HepG2 (cell line): ENCODE data around the gene RAMP3. TPM values are rescaled to one million over a fixed set of nuclear protein-coding genes. Genes with fewer than 3 reads are reported as not detected.

ENCODE experiments used
- BCL6 ChIP-seq: IDR thresholded peaks from 2 replicates; pipeline ENCODE4 v1.6.1; 2016; ENCODE audit warnings: missing genetic modification reagents, missing compliant biosample characterization
- GTF3A ChIP-seq: sonication (generic); formaldehyde crosslinking; conservative IDR thresholded peaks from 2 replicates; pipeline ENCODE4 v1.4.0; 2020; ENCODE audit warnings: mild to moderate bottlenecking, missing genetic modification reagents
- HDAC6 ChIP-seq: fragments of 200-600 bp; sonication (generic); IDR thresholded peaks from 2 replicates; pipeline ENCODE4 v1.7.0; 2017; ENCODE audit warnings: mild to moderate bottlenecking, antibody characterized with exemption, low read length, low read depth
- HINFP ChIP-seq: sonication (generic); formaldehyde crosslinking; IDR thresholded peaks from 2 replicates; pipeline ENCODE4 v1.4.0; 2020; ENCODE audit warnings: low read depth, mild to moderate bottlenecking, missing genetic modification reagents
- PRMT3 ChIP-seq: sonication (generic); formaldehyde crosslinking; IDR thresholded peaks from 2 replicates; pipeline ENCODE4 v1.8.1; 2022; ENCODE audit warnings: low read depth, mild to moderate bottlenecking, moderate library complexity, missing genetic modification reagents, borderline replicate concordance
- SALL1 ChIP-seq: sonication (generic); formaldehyde crosslinking; IDR thresholded peaks from 2 replicates; pipeline ENCODE4 v1.8.0; 2022; ENCODE audit warnings: mild to moderate bottlenecking, missing genetic modification reagents
- SMYD3 ChIP-seq: sonication (generic); formaldehyde crosslinking; IDR thresholded peaks from 2 replicates; pipeline ENCODE4 v1.8.1; 2023; ENCODE audit warnings: mild to moderate bottlenecking, missing genetic modification reagents
- TBX2 ChIP-seq: sonication (generic); formaldehyde crosslinking; IDR thresholded peaks from 2 replicates; pipeline ENCODE4 v1.5.0; 2020; ENCODE audit warnings: missing genetic modification reagents, mild to moderate bottlenecking, borderline replicate concordance
- ZMAT3 ChIP-seq: sonication (generic); formaldehyde crosslinking; conservative IDR thresholded peaks from 2 replicates; pipeline ENCODE4 v1.7.0; 2021; ENCODE audit warnings: missing genetic modification reagents
- ZNF343 ChIP-seq: sonication (generic); formaldehyde crosslinking; IDR thresholded peaks from 2 replicates; pipeline ENCODE4 v1.4.0; 2020; ENCODE audit warnings: mild to moderate bottlenecking, missing genetic modification reagents
- ZNF7 ChIP-seq: IDR thresholded peaks from 2 replicates; pipeline ENCODE4 v1.6.1; 2016; ENCODE audit warnings: missing biosample characterization, missing genetic modification reagents
- polyA plus RNA-seq, 8 experiments: library from polyadenylated mRNA; depleted of rRNA in 3 of 8; stranded (reverse) in 7 of 8; unstranded in 1 of 8; fragments of >200 nt; fragmentation: Illumina TruSeq in 4 of 8; extraction: Trizol in 4 of 8; gene quantifications; 2 replicates each; pipeline versions ENCODE4 v1.2.1 to v1.2.3, GENCODE V29; 2011 to 2016; ENCODE audit warnings: low read depth in 4 of 8, missing spikeins in 1 of 8, mixed read lengths in 1 of 8; ENCODE audit not compliant: insufficient read depth in 1 of 8
- total RNA-seq, 5 experiments: library from RNA; depleted of rRNA; stranded (reverse); fragments of >200 nt; fragmentation: Illumina TruSeq; extraction: Trizol; gene quantifications; 2 replicates each; pipeline ENCODE4 v1.2.3, GENCODE V29; 2016; ENCODE audit warnings: low read depth in 1 of 5
- TF ChIP-seq, protein P1 (sequence below): sonication (generic); formaldehyde crosslinking; IDR thresholded peaks from 2 replicates; pipeline ENCODE4 v1.8.0; 2022; ENCODE audit warnings: missing genetic modification reagents, low read depth, mild to moderate bottlenecking, borderline replicate concordance
- TF ChIP-seq, protein P2 (sequence below): sonication (generic); formaldehyde crosslinking; IDR thresholded peaks from 2 replicates; pipeline ENCODE4 v1.4.0; 2020; ENCODE audit warnings: mild to moderate bottlenecking, missing genetic modification reagents
- TF ChIP-seq, protein P3 (sequence below): sonication (generic); formaldehyde crosslinking; IDR thresholded peaks from 2 replicates; pipeline ENCODE4 v1.4.0; 2020; ENCODE audit warnings: missing genetic modification reagents
- TF ChIP-seq, protein P4 (sequence below): sonication (generic); formaldehyde crosslinking; conservative IDR thresholded peaks from 2 replicates; pipeline ENCODE4 v1.8.0; 2022; ENCODE audit warnings: low read depth, missing genetic modification reagents
- TF ChIP-seq, protein P5 (sequence below): sonication (generic); formaldehyde crosslinking; IDR thresholded peaks from 2 replicates; pipeline ENCODE4 v1.5.1; 2020; ENCODE audit warnings: mild to moderate bottlenecking, missing genetic modification reagents, moderate library complexity

Gene RAMP3
- total and polyA plus RNA-seq, 2 of the 13 experiments (the other 11 are each of a cell fraction or from before 2014, with no cell fraction given) = not detected

- TF ChIP-seq, protein P1, sequence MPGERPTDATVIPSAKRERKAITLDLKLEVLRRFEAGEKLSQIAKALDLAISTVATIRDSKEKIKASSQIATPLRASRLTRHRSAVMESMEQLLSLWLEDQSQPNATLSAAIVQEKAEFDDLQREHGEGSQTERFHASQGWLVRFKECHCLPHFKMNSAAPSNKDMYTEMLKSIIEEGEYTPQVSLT = no peak; the same call in 1 of the 2 replicates
- no peak for TF ChIP-seq ZNF343 (CRISPR knock-in tag)
- TF ChIP-seq, protein P2, sequence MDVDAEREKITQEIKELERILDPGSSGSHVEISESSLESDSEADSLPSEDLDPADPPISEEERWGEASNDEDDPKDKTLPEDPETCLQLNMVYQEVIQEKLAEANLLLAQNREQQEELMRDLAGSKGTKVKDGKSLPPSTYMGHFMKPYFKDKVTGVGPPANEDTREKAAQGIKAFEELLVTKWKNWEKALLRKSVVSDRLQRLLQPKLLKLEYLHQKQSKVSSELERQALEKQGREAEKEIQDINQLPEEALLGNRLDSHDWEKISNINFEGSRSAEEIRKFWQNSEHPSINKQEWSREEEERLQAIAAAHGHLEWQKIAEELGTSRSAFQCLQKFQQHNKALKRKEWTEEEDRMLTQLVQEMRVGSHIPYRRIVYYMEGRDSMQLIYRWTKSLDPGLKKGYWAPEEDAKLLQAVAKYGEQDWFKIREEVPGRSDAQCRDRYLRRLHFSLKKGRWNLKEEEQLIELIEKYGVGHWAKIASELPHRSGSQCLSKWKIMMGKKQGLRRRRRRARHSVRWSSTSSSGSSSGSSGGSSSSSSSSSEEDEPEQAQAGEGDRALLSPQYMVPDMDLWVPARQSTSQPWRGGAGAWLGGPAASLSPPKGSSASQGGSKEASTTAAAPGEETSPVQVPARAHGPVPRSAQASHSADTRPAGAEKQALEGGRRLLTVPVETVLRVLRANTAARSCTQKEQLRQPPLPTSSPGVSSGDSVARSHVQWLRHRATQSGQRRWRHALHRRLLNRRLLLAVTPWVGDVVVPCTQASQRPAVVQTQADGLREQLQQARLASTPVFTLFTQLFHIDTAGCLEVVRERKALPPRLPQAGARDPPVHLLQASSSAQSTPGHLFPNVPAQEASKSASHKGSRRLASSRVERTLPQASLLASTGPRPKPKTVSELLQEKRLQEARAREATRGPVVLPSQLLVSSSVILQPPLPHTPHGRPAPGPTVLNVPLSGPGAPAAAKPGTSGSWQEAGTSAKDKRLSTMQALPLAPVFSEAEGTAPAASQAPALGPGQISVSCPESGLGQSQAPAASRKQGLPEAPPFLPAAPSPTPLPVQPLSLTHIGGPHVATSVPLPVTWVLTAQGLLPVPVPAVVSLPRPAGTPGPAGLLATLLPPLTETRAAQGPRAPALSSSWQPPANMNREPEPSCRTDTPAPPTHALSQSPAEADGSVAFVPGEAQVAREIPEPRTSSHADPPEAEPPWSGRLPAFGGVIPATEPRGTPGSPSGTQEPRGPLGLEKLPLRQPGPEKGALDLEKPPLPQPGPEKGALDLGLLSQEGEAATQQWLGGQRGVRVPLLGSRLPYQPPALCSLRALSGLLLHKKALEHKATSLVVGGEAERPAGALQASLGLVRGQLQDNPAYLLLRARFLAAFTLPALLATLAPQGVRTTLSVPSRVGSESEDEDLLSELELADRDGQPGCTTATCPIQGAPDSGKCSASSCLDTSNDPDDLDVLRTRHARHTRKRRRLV (CRISPR knock-in tag) = peak; percentile 89
- no peak for TF ChIP-seq SMYD3 (CRISPR knock-in tag)
- TF ChIP-seq, protein P3, sequence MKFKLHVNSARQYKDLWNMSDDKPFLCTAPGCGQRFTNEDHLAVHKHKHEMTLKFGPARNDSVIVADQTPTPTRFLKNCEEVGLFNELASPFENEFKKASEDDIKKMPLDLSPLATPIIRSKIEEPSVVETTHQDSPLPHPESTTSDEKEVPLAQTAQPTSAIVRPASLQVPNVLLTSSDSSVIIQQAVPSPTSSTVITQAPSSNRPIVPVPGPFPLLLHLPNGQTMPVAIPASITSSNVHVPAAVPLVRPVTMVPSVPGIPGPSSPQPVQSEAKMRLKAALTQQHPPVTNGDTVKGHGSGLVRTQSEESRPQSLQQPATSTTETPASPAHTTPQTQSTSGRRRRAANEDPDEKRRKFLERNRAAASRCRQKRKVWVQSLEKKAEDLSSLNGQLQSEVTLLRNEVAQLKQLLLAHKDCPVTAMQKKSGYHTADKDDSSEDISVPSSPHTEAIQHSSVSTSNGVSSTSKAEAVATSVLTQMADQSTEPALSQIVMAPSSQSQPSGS (CRISPR knock-in tag) = peak; percentile 82
- TF ChIP-seq, protein P4, sequence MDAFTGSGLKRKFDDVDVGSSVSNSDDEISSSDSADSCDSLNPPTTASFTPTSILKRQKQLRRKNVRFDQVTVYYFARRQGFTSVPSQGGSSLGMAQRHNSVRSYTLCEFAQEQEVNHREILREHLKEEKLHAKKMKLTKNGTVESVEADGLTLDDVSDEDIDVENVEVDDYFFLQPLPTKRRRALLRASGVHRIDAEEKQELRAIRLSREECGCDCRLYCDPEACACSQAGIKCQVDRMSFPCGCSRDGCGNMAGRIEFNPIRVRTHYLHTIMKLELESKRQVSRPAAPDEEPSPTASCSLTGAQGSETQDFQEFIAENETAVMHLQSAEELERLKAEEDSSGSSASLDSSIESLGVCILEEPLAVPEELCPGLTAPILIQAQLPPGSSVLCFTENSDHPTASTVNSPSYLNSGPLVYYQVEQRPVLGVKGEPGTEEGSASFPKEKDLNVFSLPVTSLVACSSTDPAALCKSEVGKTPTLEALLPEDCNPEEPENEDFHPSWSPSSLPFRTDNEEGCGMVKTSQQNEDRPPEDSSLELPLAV (CRISPR knock-in tag) = no peak
- peak; percentile 78; the same call in 1 of the 2 replicates for TF ChIP-seq ZMAT3
- peak; percentile 92 for TF ChIP-seq TBX2
- TF ChIP-seq ZNF7 = no peak
- TF ChIP-seq SALL1 = peak; percentile 93
- TF ChIP-seq, protein P5, sequence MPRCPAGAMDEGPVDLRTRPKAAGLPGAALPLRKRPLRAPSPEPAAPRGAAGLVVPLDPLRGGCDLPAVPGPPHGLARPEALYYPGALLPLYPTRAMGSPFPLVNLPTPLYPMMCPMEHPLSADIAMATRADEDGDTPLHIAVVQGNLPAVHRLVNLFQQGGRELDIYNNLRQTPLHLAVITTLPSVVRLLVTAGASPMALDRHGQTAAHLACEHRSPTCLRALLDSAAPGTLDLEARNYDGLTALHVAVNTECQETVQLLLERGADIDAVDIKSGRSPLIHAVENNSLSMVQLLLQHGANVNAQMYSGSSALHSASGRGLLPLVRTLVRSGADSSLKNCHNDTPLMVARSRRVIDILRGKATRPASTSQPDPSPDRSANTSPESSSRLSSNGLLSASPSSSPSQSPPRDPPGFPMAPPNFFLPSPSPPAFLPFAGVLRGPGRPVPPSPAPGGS (CRISPR knock-in tag) = peak; percentile 86; the same call in 1 of the 2 replicates
- TF ChIP-seq HDAC6 = no peak
- no peak; the same call in none of the 2 replicates for TF ChIP-seq BCL6
- TF ChIP-seq GTF3A (CRISPR knock-in tag) = peak; percentile 96; the same call in 1 of the 2 replicates
- 0 out of 2 replicates have a peak, but pooled peaks have one; percentile 24 for TF ChIP-seq PRMT3 (CRISPR knock-in tag)
- TF ChIP-seq HINFP (CRISPR knock-in tag) = peak; percentile 78
Measured at GRCh38 chr7:45111298-45112223, 46.0 kb upstream of the RAMP3 start, which contains the start of gene TBRG4 (continued).
